Lower leg skin (tissue), 3 donors: ENCODE data around the gene AAGAB.

Experiments
- CTCF ChIP-seq, 3 donors: fragments of 450-650 bp; IDR thresholded peaks; one replicate each; pipeline ENCODE4 v1.5.1; 2016; ENCODE audit warnings: antibody characterized with exemption in 3 of 3, mild to moderate bottlenecking in 3 of 3, moderate library complexity in 2 of 3
- POLR2A ChIP-seq, 2 donors: fragments of 450-650 bp; IDR thresholded peaks; one replicate each; pipeline ENCODE4 v1.6.1; 2016 to 2017; ENCODE audit warnings: antibody characterized with exemption in 2 of 2, mild to moderate bottlenecking in 1 of 2, moderate library complexity in 1 of 2

- TF ChIP-seq POLR2A (IDR thresholded peaks at IDR 0.05), result no peak
- no peak for TF ChIP-seq CTCF (IDR thresholded peaks at IDR 0.05)
Observed at GRCh38 chr15:67187351-67187854, 67.1 kb downstream of the AAGAB start.
